GM12891 (cell line): ENCODE data around the gene FOS.

Source experiments
- DNase-seq: peaks from one replicate; pipeline ENCODE4 v3.0.0; 2011; ENCODE audit warnings: low spot score; ENCODE audit not compliant: insufficient read length
- FAIRE-seq: peaks from 2 replicates; lab custom pipeline; 2011; peaks lifted over from hg19 to GRCh38; lab: Jason Lieb, UNC
- PAX5 ChIP-seq: IDR thresholded peaks from 2 replicates; pipeline ENCODE4 v1.6.1; 2011; ENCODE audit warnings: low read length, moderate library complexity, mild to moderate bottlenecking; ENCODE audit not compliant: insufficient read depth, severe bottlenecking
- POLR2A ChIP-seq: IDR thresholded peaks from 2 replicates; pipeline ENCODE4 v1.6.1; 2011; ENCODE audit warnings: low read depth, low read length, control low read depth
- POLR2AphosphoS5 ChIP-seq: IDR thresholded peaks from 2 replicates; pipeline ENCODE4 v1.6.1; 2011; ENCODE audit warnings: low read depth, low read length, control low read depth
- POU2F2 ChIP-seq: IDR thresholded peaks from 2 replicates; pipeline ENCODE4 v1.6.1; 2011; ENCODE audit warnings: low read depth, mild to moderate bottlenecking, control low read depth, low read length, moderate library complexity
- SPI1 ChIP-seq: IDR thresholded peaks from 2 replicates; pipeline ENCODE4 v1.6.1; 2011; ENCODE audit warnings: low read depth, low read length, control low read depth
- TAF1 ChIP-seq: IDR thresholded peaks from 2 replicates; pipeline ENCODE4 v1.6.1; 2011; ENCODE audit warnings: low read depth, low read length, control low read depth

Gene FOS

DNA sequence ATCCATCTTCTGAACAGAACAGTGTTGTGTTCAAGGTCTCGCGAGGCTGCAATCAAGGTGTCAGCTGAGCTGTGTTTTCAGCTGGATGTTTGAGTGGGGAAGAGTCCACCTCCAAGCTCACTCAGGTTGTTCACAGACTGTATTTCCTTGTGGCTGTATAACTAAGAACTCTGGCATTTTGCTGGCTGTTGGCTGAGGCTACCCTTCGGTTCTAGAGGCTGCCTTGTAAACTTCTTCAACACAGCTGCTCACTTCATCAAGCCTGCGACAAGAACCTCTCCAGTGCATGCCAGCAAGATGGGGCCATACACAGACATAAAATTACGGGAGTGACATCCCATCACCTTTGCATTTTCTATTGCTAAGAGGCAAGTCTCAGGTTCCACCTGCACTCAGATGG, 12.7 kb downstream of the FOS start:
- DNase-seq: no peak
- FAIRE-seq: no peak
- TF ChIP-seq POLR2AphosphoS5 (no peak), PAX5 (no peak), SPI1 (no peak), TAF1 (no peak), POLR2A (no peak), POU2F2 (no peak)

DNA sequence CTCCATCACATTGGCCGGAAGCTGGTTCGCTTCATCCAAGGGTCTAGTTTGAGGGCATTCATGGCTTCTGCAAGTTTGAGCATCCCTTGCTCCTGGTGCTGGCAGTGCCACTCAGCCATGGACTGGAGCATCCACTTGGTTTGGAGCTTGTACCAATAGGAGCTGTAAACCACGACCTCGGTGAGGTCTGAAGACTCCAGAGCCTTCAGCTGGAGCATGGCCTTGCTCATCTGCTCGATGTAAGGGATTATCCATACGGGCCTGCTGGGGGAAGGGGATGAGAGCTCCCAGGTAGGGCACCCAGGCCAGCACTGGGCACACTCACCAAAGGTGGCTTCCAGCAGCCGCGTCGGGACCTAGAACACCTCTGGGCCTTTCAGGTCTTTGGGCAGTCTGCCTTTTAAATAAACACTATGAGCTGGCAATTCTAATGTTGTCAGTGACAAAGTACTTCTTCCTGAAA, 13.5 kb downstream of the FOS start:
- TF ChIP-seq TAF1 (no peak), POU2F2 (no peak), POLR2A (no peak), POLR2AphosphoS5 (no peak), SPI1 (no peak)
- no peak for DNase-seq
- FAIRE-seq: no peak

DNA sequence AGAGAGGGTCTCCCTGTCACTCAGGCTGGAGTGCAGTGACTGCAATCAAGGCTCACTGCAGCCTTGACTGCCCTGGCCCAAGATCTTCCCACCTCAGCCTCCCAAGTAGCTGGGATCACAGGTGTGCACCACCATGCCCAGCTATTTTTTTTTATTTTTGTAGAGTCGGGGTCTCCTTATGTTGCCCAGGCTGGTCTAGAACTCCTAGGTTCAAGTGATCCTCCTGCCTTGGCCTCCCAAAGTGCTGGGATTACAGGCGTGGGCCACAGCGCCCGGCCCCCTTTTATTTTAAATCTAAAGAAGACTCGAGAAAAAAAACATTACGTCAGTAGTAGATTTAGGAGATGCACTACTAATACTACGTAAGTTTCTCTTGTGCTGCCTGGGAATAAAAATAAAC, 14.3 kb downstream of the FOS start:
- DNase-seq (no peak), FAIRE-seq (no peak)
- TF ChIP-seq SPI1 (no peak), POU2F2 (no peak), POLR2AphosphoS5 (no peak), POLR2A (no peak), PAX5 (no peak)

DNA sequence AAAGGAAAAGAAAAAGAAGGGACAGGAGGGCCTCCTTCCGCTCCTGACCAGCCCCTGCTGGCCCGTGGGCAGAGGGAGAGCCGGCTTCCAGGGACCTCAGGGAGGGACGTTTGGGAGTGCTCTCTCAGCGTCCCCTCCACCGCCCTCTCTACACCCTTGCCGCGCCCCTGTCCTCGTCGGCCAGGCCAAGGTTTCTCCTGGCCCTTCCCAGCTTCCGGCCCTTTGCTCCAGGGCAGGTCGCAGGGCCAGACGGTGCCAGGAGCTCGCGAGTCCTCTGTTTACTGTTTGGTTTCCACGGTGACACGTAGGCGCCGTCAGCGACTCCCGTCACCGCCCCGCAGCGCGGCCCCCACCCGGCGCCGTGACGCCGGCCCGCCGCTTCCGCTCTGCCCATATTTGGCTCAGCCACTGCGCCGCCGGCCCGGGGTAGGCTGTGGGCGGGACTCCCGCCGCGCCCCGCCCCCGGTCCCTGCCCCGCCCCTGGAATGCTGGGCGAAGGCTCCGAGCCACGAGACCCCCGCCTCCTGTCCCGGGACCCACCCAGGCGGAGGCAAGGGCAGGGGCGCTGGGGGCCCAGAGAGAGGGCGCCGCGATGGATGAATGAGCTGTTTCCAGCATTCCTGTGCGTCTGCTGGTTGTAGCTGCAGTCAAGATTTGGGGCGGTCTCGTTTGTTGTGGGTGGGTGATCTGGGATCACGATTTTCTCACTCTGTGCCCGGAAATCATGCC, 15.5 kb downstream of the FOS start:
- DNase-seq (peak; percentile 99), FAIRE-seq (peak; percentile 98)
- peak; percentile 18 for TF ChIP-seq PAX5
- TF ChIP-seq POLR2AphosphoS5: no peak
- TF ChIP-seq TAF1: no peak
- TF ChIP-seq POLR2A: no peak
- TF ChIP-seq SPI1: no peak
- no peak for TF ChIP-seq POU2F2

DNA sequence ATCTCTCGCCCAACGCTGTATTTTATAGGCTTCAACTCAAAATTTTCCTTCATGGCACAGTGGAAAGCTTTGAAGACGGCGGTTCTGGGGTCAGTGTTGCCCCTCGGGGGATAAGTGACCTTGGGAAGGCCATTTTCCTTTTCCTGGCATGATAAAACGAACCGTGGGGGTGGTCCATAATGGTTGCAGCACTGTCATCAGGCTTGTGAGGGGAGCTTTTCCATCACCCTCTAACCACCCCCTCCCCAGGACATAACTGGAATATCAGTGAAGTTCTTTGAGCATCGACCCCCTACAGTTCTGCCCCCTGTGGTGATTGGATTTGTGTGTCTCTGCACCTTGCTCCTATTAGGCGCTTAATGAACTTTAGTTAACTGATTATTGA, 16.0 kb downstream of the FOS start:
- FAIRE-seq: no peak
- DNase-seq: peak; percentile 23
- no peak for TF ChIP-seq POU2F2
- no peak for TF ChIP-seq PAX5
- TF ChIP-seq SPI1: no peak
- no peak for TF ChIP-seq POLR2AphosphoS5

DNA sequence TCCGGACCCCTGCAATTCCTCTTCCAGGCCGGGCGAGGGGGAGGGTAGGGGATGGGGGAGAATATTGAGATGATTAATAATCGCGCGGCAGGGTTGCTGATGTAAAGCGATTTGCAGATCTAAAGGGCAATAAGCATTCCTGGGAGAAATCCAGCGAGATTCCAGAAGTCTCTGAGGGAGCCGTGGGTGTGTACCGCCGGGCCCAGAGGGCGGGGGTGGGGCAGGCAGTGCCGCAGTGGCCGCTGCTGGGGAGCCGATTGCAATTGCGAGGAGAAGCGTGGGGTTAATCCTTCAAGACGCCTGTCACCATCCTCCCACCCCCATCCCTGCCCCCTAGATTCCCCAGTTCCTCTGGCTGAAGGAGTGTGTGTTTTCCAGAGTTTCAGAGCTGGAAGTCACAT, 16.4 kb downstream of the FOS start:
- DNase-seq (no peak), FAIRE-seq (no peak)

DNA sequence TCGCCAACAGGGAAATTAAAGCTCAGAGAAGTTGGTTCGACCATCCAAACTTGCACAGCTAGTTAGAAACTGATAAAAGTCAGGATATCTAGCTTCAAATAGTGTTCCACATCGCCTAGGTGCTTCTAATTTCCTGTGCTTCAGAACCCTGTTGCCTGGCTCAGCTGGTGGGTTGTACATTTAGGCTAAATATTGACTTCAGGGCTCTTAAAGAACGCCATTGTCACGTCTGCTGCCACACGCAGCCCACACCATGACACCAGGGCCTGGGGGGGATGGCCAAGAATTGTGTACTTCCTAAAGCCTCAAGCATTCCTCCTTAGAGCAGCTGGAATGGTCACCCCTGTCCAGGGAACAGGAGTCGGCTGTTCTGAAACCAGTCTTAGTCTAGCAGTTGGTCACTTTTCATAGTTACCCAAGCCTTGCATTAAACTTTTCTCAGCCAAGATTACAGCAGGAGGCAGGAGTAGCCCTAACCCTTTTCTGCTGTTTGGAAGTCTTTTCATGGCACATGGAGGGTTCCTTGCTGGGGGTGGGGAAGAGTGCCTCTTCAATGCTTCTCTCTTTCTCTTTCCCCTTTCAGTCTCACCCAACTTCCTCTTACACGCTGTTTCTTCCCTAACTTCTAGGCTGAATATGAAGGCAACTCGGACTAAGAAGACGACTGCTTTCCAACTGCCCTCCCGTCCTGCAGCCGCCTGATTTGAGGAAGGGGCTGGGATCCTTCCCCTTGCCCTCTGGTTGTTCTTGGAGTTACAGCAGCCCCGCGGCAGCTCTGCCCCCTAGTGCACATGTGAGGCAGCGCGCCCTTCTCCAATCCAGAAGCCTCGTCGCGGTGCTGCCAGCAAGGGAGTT, 17.1 kb downstream of the FOS start:
- peak; percentile 72 for FAIRE-seq
- DNase-seq: peak; percentile 51
- TF ChIP-seq POU2F2: no peak
- 0 out of 2 replicates have a peak, but pooled peaks have one; percentile 8 for TF ChIP-seq SPI1

More for the DNA sequence above, 16.4 kb downstream of the FOS start:
- no peak for TF ChIP-seq POLR2AphosphoS5
- no peak for TF ChIP-seq TAF1
- TF ChIP-seq PAX5: no peak
- TF ChIP-seq POLR2A: no peak
- no peak for TF ChIP-seq SPI1
- TF ChIP-seq POU2F2: no peak

DNA sequence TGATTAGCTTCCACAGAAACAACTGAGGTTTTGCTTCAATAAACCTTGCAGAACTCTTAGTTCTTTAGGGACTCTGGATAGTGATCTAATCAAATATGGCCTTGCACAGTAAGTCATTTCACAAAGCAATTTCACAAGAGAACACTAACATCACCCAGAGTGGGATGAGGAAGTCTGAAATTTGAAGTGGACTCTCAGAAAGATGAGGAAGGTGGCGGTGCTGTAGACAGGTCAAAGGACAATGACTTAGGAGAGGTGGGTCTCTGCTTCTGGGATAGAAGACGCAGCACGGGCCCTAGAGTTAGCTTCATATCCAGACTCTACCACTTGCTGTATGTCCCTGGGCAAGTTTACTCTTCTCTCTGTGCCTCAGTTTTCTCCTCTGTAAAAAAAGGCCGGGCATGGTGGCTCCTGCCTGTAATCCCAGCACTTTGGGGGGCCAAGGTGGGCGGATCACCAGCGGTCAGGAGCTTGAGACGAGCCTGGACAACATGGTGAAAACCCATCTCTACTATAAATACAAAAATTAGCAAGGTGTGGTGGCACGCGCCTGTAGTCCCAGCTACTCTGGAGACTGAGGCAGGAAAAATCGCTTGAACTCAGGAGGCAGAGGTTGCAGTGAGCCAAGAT, 18.9 kb downstream of the FOS start:
- DNase-seq: no peak
- no peak for FAIRE-seq
- no peak for TF ChIP-seq SPI1
- TF ChIP-seq POLR2AphosphoS5: no peak
- no peak for TF ChIP-seq TAF1
- no peak for TF ChIP-seq POLR2A
- no peak for TF ChIP-seq POU2F2
- no peak for TF ChIP-seq PAX5

DNA sequence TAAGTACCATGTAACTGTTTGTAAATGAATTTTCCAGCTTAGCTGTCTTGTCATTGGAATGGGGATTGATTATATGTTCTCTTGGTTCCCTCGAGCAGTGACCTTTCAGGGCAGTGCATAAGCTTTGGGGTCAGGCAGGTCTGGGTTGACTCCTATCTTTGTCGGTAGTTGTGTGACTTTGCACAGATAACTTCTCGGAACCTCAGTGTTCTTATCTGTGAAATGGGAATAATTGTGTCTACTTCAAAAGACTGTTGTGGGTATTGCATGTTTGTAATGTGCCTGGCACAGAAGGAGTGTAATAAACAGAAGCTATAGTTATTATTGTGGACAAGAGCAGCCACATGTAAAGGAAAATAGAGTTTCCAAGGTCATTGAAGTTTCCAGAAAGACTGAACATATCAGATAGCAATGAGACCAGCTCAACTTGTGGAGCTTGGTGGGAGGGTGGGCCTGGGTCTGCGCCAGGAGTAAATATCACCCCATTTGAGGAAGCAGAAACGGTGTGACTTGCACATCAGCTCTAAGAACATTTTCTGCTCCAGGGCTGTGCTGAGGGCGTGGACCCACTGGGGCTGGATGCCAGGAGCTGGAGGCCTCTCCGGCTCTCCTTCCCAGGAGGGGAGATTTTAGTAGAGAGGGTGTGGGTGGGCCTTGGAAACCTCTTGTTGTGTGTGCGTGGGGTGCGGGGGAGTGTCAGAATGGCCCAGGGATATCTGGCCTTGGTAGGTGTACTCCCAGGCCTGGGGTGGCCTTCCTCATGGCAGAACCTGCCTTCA, 19.7 kb downstream of the FOS start:
- FAIRE-seq: no peak
- TF ChIP-seq POU2F2 (no peak), TAF1 (no peak), POLR2A (no peak), POLR2AphosphoS5 (no peak), SPI1 (no peak), PAX5 (no peak)
- DNase-seq: no peak

DNA sequence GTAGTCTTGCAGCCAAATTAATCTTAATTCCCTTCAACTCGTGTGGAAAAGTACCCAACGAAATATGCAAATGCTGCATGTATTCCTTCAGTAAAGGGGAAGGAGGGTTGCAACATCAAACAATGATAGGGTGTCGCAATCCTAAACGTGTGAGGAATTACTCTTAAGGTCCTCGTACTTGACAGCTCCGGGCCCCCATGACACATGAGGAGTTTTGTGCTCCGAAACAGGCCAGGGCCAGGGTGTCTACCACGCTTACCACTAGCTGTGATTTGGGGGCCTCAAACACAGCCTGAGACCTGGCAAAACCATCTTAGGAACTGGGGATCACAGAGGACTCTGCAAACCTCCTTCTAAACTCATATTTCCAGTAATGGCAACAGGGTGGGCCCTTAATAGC, 20.4 kb downstream of the FOS start:
- FAIRE-seq: no peak
- DNase-seq: no peak
- TF ChIP-seq TAF1 (no peak), SPI1 (no peak), PAX5 (no peak), POU2F2 (no peak), POLR2A (no peak), POLR2AphosphoS5 (no peak)
